ENCODE results near the gene SAMD11. TPM values are rescaled to one million over a fixed set of nuclear protein-coding genes. Genes with fewer than 3 reads are reported as not detected.

Gene SAMD11
- total RNA-seq, 1 experiment from 2014 or later = 11.5 TPM

GRCh38 chr1:909861-910310 lies 13.8 kb upstream of the SAMD11 start:
- no peak overlapping the region for H3K4me3 ChIP-seq (replicated peaks in 1 of 2; ENCODE audit: low read depth in 1 of 2, low read length in 2 of 2)
- H3K9me2 ChIP-seq (ENCODE audit: insufficient read depth) = no peaks in the 10 kb centered on the region
- POLR2A ChIA-PET = no interaction called here
- H3K27me3 ChIP-seq (ENCODE audit: insufficient read depth, low read length) = 0 out of 2 replicates have a peak, but pooled peaks cover 3% of the 10 kb centered on the region
- no peak overlapping the region for H2AFZ ChIP-seq (ENCODE audit: low read depth, low read length, poor library complexity, severe bottlenecking)
- TF ChIP-seq REST (IDR thresholded peaks at IDR 0.05; ENCODE audit: low read depth) = no peak
- TF ChIP-seq FOSL1 (IDR thresholded peaks at IDR 0.05; ENCODE audit: low read depth) = no peak
- TF ChIP-seq EGR1 (IDR thresholded peaks at IDR 0.05; ENCODE audit: low read depth) = no peak
- TF ChIP-seq POLR2AphosphoS5 (IDR thresholded peaks at IDR 0.05; ENCODE audit: low read depth, low read length) = no peak
- TF ChIP-seq, protein P1, sequence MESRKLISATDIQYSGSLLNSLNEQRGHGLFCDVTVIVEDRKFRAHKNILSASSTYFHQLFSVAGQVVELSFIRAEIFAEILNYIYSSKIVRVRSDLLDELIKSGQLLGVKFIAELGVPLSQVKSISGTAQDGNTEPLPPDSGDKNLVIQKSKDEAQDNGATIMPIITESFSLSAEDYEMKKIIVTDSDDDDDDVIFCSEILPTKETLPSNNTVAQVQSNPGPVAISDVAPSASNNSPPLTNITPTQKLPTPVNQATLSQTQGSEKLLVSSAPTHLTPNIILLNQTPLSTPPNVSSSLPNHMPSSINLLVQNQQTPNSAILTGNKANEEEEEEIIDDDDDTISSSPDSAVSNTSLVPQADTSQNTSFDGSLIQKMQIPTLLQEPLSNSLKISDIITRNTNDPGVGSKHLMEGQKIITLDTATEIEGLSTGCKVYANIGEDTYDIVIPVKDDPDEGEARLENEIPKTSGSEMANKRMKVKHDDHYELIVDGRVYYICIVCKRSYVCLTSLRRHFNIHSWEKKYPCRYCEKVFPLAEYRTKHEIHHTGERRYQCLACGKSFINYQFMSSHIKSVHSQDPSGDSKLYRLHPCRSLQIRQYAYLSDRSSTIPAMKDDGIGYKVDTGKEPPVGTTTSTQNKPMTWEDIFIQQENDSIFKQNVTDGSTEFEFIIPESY (IDR thresholded peaks at IDR 0.05; ENCODE audit: extremely low read depth, insufficient replicate concordance, low read length) = no peak
- TF ChIP-seq SP1 (IDR thresholded peaks at IDR 0.05; ENCODE audit: low read depth) = no peak
- TF ChIP-seq JUND (IDR thresholded peaks at IDR 0.05) = no peak
- TF ChIP-seq ATF3 (IDR thresholded peaks at IDR 0.05) = no peak
- no peak for TF ChIP-seq POLR2A (IDR thresholded peaks at IDR 0.05; ENCODE audit: borderline replicate concordance, extremely low read depth, insufficient read depth, insufficient read length)
- no peak for TF ChIP-seq TCF7L2 (IDR thresholded peaks at IDR 0.05; ENCODE audit: borderline replicate concordance, extremely low read depth, insufficient read depth, insufficient read length)
- TF ChIP-seq SRF (IDR thresholded peaks at IDR 0.05; ENCODE audit: low read depth) = no peak
- no peak for TF ChIP-seq ZFX (IDR thresholded peaks at IDR 0.05)
- TF ChIP-seq, protein P2, sequence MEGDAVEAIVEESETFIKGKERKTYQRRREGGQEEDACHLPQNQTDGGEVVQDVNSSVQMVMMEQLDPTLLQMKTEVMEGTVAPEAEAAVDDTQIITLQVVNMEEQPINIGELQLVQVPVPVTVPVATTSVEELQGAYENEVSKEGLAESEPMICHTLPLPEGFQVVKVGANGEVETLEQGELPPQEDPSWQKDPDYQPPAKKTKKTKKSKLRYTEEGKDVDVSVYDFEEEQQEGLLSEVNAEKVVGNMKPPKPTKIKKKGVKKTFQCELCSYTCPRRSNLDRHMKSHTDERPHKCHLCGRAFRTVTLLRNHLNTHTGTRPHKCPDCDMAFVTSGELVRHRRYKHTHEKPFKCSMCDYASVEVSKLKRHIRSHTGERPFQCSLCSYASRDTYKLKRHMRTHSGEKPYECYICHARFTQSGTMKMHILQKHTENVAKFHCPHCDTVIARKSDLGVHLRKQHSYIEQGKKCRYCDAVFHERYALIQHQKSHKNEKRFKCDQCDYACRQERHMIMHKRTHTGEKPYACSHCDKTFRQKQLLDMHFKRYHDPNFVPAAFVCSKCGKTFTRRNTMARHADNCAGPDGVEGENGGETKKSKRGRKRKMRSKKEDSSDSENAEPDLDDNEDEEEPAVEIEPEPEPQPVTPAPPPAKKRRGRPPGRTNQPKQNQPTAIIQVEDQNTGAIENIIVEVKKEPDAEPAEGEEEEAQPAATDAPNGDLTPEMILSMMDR (IDR thresholded peaks at IDR 0.05 in 2 of 3, conservative IDR thresholded peaks at IDR 0.05 in 1 of 3; ENCODE audit: borderline replicate concordance in 1 of 3, insufficient read depth in 1 of 3, low read depth in 2 of 3, low read length in 2 of 3) = no peak
- CTCF ChIA-PET = no interaction called here
- H3K4me2 ChIP-seq (ENCODE audit: low read length) = no peak overlapping the region
- no peak overlapping the region for H3K9ac ChIP-seq (ENCODE audit: low read length)
- no TSS peak for BruUV-seq (replicated peaks)
- no peak overlapping the region for H3K27ac ChIP-seq (ENCODE audit: low read depth, low read length)
- no peaks in the 10 kb centered on the region for H4K20me1 ChIP-seq (ENCODE audit: insufficient read depth)
- H3K79me2 ChIP-seq (ENCODE audit: insufficient read depth, low read length) = no peaks in the 10 kb centered on the region
- peaks cover 33 to 52% of the 10 kb centered on the region in 2 experiments for H3K4me1 ChIP-seq (ENCODE audit: control insufficient read depth in 1 of 2, insufficient read depth in 2 of 2, low read length in 2 of 2)
- intact Hi-C loops (cut with micrococcal nuclease) = no loop called here
- no peaks in the 10 kb centered on the region for H3K9me3 ChIP-seq (ENCODE audit: control insufficient read depth in 1 of 2, insufficient read depth in 1 of 2, low read depth in 1 of 2, low read length in 2 of 2)
- DNase-seq (ENCODE audit: low read depth, low spot score) (no peak), ATAC-seq (no peak)
- H3K36me3 ChIP-seq (ENCODE audit: control insufficient read depth in 1 of 2, insufficient read depth in 2 of 2, low read length in 2 of 2) = no peaks in the 10 kb centered on the region
- RAD21 ChIA-PET (ENCODE audit: low non-redundant PET in 1 of 2, low total read pairs in 2 of 2, uncharacterized antibody in 2 of 2, unreplicated experiment in 2 of 2) = no interaction called here
